Adrenal gland (tissue), 5 donors: Measurements from ENCODE around the gene SMPD1.

Source experiments
- CTCF ChIP-seq, 6 experiments: fragments of 450-650 bp in 4 of 6; fragments of 200-600 bp in 2 of 6; sonication (generic) in 1 of 6; IDR thresholded peaks; 1 replicate in 5 of 6; 2 replicates in 1 of 6; pipeline versions ENCODE4 v1.5.1 to v1.8.0; 2016 to 2021; ENCODE audit warnings: antibody characterized with exemption in 6 of 6, mild to moderate bottlenecking in 2 of 6, moderate library complexity in 1 of 6
- POLR2A ChIP-seq, 2 donors: fragments of 450-650 bp; IDR thresholded peaks; one replicate each; pipeline ENCODE4 v1.6.1; 2017; ENCODE audit warnings: antibody characterized with exemption in 2 of 2, mild to moderate bottlenecking in 2 of 2, moderate library complexity in 1 of 2
- donor health status: DM: no; HTN: no; CAD: no.

- TF ChIP-seq CTCF (IDR thresholded peaks at IDR 0.05): no peak
- no peak for TF ChIP-seq POLR2A (IDR thresholded peaks at IDR 0.05)
Observed at GRCh38 chr11:6385046-6385777, 5.1 kb upstream of the SMPD1 start.
